ENCODE data around the gene FUBP1.
"Not testable (repeated sequence)": the region's sequence is repeated elsewhere in the genome, so short reads cannot be mapped to it uniquely, and the experiment has no call there.

Gene FUBP1

GRCh38 chr1:77987919-77988318, 9.0 kb upstream of the FUBP1 start:
- no peak for DNase-seq

DNA sequence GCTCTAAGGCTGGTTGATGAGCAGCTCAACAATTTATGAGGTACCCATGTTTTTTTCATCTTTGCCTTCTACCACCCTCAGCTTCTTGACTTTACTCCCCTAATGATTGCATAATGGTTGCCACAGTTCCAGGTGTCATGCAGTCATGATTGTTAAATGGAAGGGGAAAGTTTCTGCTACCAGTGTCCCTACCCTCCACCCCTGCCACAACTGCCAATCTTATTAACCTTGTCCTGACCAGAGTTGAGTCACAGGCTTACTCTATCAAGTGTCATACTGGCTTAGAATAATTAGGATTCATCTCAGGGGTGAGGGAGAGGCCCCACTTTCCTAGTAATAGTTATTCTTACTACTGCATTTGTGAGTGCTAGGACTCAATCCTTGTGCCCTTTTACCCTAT, 7.9 kb upstream of the FUBP1 start:
- DNase-seq = no peak

DNA sequence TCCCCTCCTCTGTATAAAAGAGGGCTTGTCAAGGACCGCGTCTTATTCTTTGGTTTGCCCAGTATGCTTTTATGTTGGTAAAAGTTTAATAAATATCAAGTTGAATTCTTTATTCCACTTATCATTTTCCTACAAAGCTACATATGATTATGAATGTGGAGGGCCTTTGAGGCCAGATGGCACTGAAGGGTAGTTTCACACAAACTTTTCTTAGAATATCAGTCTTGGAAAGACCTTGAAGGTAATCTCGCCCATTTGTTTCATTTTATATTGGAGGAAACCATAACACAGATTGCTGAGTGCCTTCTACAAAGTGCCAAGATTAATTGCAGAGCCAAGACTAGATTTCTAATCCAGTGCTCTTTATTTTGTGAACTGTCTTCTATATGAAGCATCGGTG, 5.8 kb upstream of the FUBP1 start:
- no peak for DNase-seq

DNA sequence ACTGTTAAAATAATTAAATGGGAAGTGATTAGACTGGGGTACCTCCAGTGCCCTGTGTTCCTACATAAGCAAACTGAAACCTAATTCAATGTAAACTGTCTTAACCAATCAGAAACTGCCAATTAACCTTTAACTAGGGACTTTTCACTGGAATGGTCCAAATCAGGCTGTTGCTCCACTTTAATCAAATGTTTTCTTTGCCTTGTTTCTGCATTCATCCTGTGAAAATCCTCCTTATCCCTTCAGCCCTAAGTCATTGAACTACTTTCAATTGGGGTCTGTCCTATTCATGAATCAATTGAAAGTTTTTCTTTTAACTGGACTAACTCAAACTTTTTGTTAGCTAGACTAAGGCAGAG, 5.1 kb upstream of the FUBP1 start:
- no peak for DNase-seq

DNA sequence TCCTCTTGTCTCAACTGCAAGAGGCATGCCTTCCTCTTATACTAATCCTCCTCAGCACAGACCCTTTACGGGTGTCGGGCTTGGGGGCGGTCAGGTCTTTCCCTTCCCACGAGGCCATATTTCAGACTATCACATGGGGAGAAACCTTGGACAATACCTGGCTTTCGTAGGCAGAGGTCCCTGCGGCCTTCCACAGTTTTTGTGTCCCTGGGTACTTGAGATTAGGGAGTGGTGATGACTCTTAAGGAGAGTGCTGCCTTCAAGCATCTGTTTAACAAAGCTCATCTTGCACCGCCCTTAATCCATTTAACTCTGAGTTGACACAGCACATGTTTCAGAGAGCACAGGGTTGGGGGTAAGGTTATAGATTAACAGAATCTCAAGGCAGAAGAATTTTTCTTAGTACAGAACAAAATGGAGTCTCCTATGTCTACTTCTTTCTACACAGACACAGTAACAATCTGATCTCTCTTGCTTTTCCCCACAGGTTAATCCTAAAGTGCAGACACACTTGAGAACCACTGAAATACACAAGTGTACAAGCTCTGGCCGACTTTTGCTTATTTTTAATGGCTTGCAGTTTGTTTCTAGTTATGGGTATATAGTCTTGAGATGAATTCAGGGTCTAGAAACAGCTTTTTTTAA, 4.6 kb upstream of the FUBP1 start:
- not testable (repeated sequence) for DNase-seq

DNA sequence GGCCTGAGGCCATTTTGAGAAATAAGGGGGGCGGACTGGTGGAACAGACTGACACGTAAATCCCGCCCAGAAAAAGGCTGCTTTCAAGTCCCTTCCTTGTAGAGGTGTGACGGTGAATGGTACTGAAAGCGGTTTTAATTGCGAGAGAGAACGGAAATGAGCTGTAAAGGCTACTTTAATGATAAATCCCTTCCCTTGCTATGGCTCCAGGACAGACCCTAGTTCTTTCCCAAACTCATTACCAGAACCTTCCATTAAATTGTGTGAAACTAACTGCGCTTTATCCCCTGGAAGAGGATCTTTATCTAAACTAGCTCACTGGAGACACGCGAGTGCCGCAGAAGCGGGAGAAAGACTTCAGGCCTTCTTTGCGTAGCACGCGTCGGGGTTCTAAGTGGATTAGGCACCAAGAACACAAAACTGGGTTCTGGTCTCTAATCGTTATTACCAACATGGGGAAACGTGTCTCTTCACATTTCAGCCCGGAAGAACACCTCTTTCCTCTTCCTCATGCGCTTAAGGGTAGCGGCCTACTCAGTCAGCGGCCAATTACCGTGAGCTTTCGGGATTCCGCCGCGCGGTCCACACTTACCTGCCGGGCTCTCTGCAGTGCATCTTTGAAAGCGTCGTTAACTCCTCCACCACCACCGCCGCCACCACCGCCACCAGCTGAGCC, 441 bp downstream of the FUBP1 start:
- peak; percentile 86 to 94 (median 88) for DNase-seq

DNA sequence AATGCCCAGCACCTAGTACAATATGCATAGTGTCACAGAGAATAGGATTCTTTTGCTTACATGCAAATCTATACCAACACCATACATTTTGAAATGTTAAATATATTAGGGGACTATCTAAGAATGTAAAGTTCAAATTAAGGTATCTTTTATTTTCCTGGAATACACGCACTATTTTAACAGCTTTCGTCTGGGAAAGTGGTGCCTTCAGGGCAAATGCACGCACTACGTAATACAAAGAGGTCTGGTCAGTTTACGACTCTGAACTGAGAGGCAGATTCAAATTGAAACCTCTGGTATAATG, 931 bp downstream of the FUBP1 start:
- DNase-seq = no peak

- no peak for DNase-seq
Measured at GRCh38 chr1:77976433-77977076, 2.3 kb downstream of the FUBP1 start.

DNA sequence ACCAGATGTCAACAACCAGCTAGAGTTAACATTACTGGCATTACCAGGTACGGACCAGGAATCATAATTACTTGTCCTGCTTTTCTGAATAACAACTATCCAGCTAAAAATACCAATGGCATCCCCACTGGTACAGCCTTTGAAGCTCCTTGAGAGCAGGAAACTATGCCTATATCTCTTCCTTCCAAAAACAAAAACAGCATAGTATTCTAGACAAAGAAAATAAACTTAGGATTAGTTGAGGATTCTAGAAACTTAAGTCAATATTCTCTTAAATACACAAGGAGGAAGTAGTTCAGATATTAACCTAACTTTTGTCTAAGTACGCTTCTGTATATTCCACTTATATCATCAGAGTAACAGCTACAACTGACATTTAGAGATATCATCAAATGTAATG, 3.0 kb downstream of the FUBP1 start:
- peak in 2 of 4 experiments; percentile 9 to 14 for DNase-seq

DNA sequence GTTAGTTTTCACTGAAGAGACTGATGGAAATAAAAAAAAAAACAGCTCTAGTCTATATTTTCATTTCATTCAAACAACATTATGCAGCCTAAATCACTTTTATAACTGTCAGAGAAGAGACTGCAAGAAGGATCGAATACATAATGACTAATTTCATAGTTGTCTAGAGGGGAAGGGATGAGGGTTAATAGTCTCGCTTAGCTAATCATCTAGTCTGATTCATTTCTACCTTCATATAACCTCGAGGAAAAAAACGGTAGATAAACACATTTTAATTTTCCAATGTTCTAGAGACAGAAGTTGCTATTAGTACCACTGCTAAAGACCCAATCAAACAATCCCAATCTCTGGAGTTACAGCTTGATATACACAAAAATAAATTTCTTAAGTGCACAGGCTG, 3.5 kb downstream of the FUBP1 start:
- DNase-seq = no peak

DNA sequence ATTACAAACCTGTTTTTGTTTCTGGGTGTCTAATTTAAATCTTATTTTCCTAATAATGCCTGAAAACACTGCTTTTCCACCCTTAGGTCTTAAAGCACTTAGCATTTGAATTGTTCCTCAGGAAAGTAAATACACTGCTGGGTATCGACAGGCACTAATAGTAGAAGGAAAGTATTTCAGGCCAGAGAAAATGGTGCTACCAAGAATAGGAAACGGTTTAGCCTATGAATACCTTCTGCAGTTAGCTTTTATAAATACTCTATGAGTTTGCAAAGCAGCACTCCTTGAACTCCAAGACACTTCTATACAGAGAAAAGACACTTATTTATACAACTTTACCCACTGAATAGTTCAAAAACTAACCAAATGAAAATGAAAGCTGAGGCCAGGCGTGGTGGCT, 6.8 kb downstream of the FUBP1 start:
- no peak for DNase-seq

- DNase-seq = no peak
Measured at GRCh38 chr1:77970192-77970591, 8.7 kb downstream of the FUBP1 start.

DNA sequence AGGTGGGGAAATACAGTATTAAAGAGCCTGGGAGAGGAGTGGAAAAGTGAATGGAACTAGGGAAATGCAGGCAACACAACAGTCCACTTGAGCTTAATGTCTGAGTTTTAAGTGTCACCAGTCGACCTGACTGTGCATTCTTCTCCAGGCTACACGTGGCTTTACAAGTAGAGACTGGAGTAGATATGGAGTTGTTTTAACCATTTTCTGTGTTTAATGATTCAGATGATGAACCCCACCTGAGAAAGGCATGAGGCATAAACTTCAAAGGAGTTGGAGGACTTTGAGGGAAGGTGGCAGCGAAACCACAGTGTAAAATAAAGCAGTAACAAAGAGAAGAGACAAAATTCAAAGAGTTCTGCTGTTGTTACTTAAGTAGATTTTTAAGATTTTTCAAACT, 12.6 kb downstream of the FUBP1 start:
- no peak for DNase-seq

- no peak for DNase-seq
Measured at GRCh38 chr1:77961392-77961791, 17.5 kb downstream of the FUBP1 start.

- DNase-seq = no peak
Measured at GRCh38 chr1:77958850-77959249, 20.0 kb downstream of the FUBP1 start.

DNA sequence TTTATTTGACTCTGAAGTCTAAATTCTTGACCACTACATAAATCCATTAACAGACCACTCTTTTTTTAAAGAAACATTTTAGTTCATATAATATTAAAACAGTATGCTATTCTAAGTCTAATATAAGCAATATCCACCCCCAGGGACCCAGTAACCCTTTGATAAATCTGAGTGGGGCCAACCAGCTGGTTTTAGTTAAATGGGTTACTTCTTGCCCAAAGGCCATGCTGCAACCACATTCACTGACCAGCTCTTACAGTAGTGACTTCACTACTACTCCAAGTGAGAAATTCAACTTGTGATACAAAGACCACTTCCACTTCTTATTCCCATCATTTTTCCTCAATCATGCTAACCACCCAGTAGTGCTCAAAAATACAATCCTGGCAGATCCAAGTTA, 20.5 kb downstream of the FUBP1 start:
- DNase-seq = no peak

DNA sequence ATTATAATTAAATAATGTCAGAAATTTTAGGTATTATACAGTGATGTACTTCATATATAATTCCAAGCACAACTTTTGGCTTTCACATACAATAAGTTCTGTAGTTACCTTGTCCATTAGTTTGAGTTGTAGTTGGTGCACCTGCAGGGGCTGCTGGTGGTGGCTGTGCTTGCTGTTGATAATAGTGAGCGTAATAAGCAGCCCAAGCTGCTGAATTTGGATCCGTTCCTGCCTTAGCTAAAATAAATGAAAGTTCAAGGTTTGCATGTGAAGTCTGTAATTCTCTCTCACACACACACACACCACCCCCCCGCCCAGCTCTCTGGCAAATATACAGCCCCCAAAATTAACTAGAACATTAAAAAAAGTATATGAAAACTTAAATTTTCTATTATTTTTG, 22.4 kb downstream of the FUBP1 start:
- no peak for DNase-seq

- DNase-seq = no peak
Measured at GRCh38 chr1:77955709-77956108, 23.2 kb downstream of the FUBP1 start.

GRCh38 chr1:77954521-77954920, 24.4 kb downstream of the FUBP1 start:
- no peak for DNase-seq

DNA sequence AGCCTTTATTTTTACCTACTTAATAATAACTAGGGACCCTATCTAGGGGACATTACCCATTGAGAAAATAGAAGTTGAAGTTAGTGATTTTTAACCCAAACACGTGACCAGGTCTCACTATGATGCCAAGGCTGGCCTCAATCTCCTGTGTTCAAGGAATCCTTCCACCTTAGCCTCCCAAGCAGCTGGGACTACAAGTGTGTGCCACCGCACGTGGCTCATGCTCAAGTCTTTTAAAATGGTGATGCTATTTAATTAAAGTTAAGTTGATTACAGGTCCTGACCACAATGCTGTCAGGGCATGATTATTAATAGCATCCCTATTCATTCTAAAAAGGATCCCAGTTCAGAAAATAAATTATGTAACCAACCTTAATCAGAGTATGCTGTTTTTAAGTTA, 25.0 kb downstream of the FUBP1 start:
- DNase-seq = no peak

DNA sequence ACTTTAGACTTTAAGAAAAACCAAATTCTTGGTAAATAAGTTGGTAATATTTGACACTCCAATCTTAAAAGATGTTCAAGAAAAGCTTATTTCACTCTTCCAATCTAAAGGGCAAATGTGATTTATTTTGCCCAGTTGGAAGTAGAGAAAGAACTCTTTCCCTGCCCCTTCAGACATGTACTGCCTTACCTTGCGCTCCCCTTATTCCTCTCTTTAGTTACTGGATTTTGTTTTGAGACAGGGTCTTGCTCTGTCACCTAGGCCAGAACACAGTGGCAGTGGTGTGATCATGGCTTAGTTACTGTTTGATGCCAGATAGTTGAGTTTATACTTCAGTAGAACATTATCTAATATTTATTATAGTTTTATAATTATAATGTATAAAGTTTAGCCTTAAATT, 27.5 kb downstream of the FUBP1 start:
- DNase-seq = no peak

DNA sequence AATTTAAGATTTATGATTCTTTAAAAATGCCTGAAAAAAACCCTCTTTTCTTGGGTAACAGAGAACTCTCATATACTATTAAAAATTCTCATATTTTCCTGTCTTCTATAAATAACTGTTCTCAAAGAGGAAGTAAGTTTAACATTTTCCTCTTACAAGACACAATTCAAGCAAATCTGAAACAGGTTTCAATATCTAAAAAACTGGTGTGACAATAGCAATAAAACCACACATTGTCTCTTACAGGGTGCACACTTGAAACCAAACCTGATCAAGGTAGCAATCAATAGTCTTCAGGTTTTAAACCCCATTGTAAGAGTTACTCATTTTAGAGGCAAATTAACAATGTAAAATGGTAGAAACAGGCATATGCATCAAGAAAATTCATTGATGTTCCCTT, 28.0 kb downstream of the FUBP1 start:
- DNase-seq = peak in 2 of 4 experiments; percentile 32 to 35

DNA sequence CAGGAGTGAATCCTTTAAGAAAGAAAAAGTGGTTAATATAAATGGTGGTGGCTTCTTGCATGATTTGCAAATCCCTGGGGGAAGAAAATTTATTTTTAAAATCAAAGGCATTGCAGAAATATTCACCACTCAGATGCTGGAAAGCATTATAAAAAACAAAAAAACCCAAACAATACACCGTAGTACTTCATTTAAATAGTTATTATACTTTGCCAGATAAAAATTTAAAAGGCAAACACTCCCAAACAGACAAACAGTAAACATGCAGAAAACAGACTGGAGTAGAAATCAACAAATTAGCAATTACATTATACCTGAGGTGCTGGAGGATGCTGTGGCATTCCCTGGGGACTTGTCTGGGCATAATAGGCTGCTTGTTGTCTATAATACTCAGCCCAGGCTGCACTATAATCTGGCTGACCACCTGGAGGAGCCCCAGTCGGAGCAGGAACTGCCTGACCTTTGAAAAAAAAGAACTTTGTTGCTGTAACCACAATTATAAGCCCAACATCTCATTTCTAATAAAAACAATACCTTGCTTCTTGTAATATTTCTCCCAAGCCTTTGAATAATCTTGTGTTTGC, 29.9 kb downstream of the FUBP1 start:
- DNase-seq = no peak

DNA sequence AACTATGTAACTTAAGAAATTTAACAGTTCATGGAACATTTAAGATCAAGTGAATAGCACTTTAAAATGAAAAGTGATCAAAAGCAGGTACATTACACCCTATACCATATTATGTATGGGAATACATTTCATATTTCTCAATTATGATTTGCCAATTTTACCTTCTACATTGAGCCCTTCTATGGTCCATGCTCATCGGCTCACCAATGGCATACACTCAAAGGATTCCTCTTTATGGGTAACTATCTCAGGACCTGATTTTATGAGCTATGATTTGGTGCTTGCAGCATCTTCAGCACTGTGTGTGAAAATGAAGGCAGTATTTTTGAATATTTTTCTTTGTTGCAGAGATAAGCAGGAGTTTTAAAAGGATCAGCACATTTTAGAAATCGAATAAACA, 33.5 kb downstream of the FUBP1 start:
- DNase-seq = no peak

All from suppressor macrophage (primary cell).